Suprapubic skin (tissue), 4 donors: Measurements from ENCODE around the gene DPP10.

Experiments
- EP300 ChIP-seq: sonication (generic); formaldehyde crosslinking; IDR thresholded peaks from one replicate; pipeline ENCODE4 v1.6.1; 2017; ENCODE audit warnings: antibody characterized with exemption
- POLR2A ChIP-seq, 2 donors: fragments of 450-650 bp; IDR thresholded peaks; one replicate each; pipeline ENCODE4 v1.6.1; 2017; ENCODE audit warnings: antibody characterized with exemption in 2 of 2, mild to moderate bottlenecking in 2 of 2, moderate library complexity in 2 of 2
- POLR2AphosphoS5 ChIP-seq, 3 donors: sonication (generic); formaldehyde crosslinking; IDR thresholded peaks; one replicate each; pipeline ENCODE4 v1.6.1; 2017; ENCODE audit warnings: antibody characterized with exemption in 3 of 3
- TF ChIP-seq, protein P1 (sequence below), 2 donors: fragments of 200-600 bp in 1 of 2; fragments of 450-650 bp in 1 of 2; sonication (generic) in 1 of 2; IDR thresholded peaks; one replicate each; pipeline ENCODE4 v1.5.1; 2016 to 2019; ENCODE audit warnings: antibody characterized with exemption in 2 of 2, mild to moderate bottlenecking in 1 of 2, moderate library complexity in 1 of 2

DNA sequence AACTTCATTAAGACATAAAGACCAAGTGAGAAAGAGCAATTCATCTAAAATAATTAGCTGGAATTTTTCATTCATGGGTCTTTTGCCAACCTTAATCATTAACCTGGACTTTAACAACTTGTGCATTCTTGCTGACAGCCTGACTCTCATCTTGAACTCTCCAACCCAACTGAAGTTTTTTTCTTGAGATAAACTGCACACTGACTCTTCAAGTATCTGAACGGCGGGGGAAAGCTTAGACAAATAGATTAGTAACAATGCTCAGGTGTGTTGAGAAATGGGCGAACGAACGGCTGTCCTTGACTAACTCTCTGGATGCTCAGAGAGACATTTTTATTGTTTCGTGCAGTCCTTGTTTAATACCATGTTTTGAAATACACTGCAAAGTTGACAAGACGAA is 186.0 kb downstream of the DPP10 start:
- TF ChIP-seq, protein P1, sequence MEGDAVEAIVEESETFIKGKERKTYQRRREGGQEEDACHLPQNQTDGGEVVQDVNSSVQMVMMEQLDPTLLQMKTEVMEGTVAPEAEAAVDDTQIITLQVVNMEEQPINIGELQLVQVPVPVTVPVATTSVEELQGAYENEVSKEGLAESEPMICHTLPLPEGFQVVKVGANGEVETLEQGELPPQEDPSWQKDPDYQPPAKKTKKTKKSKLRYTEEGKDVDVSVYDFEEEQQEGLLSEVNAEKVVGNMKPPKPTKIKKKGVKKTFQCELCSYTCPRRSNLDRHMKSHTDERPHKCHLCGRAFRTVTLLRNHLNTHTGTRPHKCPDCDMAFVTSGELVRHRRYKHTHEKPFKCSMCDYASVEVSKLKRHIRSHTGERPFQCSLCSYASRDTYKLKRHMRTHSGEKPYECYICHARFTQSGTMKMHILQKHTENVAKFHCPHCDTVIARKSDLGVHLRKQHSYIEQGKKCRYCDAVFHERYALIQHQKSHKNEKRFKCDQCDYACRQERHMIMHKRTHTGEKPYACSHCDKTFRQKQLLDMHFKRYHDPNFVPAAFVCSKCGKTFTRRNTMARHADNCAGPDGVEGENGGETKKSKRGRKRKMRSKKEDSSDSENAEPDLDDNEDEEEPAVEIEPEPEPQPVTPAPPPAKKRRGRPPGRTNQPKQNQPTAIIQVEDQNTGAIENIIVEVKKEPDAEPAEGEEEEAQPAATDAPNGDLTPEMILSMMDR (IDR thresholded peaks at IDR 0.05): no peak
- TF ChIP-seq POLR2A (IDR thresholded peaks at IDR 0.05) (no peak), POLR2AphosphoS5 (IDR thresholded peaks at IDR 0.05) (no peak), EP300 (no peak)
